ENCODE results near the gene RPS5. TPM values are rescaled to one million over a fixed set of nuclear protein-coding genes. Genes with fewer than 3 reads are reported as not detected.
A peak's percentile ranks its signal among the peaks of the same experiment; 100 is the strongest.

The RPS5 gene
- total RNA-seq, 2 donors from 2014 or later, result 747 to 789 TPM

DNA sequence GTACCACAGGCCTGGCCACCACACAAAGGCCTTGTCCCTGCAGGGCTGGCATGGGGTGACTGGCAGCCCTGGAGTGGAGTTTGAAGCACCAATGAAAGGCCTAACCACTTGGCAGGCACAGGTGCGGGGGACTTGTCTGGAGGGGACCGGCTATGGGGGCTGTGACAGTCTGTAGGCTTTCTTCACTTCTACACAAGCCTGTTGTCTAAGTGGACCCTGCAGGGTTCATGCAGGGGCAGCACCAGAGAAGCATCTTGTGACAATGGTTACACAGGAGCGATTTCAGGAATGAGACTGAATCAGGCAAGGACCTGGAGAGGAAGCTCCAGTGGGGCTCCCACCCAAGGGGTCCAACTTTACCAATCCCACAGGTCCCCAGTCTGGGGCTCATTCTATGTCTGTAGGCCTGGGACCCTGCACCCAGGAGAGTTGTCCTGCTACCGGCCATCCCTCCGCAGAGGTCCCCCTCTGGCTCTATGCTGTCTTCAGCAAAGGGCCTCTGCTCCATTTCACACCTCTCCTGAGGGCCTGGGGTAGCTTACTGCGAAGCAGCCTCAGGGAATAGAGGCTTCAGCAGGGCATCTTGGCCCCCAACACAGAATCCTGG is 4.0 kb upstream of the RPS5 start:
- ATAC-seq (ENCODE audit: insufficient number of reproducible peaks, low FRiP score, low read depth), result no peak
- Histone ChIP-seq H3K27me3 (replicated peaks; ENCODE audit: insufficient read depth) (no peaks in the 10 kb centered on the region), H3K36me3 (no peaks in the 10 kb centered on the region), H3K9me3 (no peaks in the 10 kb centered on the region), H3K27ac (no peak overlapping the region), H3K4me1 (ENCODE audit: control insufficient read depth in 1 of 2, low read depth in 2 of 2) (peaks cover 26 to 36% of the 10 kb centered on the region in 2 donors), H3K4me3 (no peak overlapping the region)
- TF ChIP-seq, protein P1, sequence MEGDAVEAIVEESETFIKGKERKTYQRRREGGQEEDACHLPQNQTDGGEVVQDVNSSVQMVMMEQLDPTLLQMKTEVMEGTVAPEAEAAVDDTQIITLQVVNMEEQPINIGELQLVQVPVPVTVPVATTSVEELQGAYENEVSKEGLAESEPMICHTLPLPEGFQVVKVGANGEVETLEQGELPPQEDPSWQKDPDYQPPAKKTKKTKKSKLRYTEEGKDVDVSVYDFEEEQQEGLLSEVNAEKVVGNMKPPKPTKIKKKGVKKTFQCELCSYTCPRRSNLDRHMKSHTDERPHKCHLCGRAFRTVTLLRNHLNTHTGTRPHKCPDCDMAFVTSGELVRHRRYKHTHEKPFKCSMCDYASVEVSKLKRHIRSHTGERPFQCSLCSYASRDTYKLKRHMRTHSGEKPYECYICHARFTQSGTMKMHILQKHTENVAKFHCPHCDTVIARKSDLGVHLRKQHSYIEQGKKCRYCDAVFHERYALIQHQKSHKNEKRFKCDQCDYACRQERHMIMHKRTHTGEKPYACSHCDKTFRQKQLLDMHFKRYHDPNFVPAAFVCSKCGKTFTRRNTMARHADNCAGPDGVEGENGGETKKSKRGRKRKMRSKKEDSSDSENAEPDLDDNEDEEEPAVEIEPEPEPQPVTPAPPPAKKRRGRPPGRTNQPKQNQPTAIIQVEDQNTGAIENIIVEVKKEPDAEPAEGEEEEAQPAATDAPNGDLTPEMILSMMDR (IDR thresholded peaks at IDR 0.05), result no peak
- DNase-seq (ENCODE audit: low spot score), result no peak

DNA sequence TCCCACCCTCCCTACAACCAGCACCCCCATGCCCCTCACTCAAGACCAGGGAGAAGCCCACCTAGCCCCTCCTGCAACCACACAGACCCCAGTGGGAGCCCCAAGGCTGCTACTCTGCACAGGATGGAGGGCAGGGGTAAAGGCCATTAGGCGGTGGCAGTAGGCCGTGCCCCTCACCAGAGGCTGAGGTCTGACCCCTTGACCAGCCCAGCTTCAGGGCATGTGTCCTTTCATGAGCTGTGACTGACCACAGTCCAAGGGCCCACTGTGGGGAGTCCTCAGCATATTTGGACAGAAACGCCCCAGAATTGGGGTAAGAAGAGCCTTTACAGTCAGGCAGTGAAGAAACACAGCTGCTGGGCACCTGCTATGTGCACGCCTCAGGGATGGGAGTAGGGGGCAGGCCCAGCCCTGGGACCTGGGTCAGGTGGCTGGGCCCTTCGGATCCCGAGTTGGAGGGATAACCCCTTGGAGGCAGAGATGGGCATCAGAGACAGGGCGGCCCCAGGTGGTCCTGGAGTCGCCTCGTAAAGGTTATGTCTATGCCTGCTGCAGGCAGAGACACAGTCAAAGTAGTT is 1.7 kb upstream of the RPS5 start:
- Histone ChIP-seq H3K9me3 (no peaks in the 10 kb centered on the region), H3K27me3 (replicated peaks; ENCODE audit: insufficient read depth) (no peaks in the 10 kb centered on the region), H3K4me1 (ENCODE audit: control insufficient read depth in 1 of 2, low read depth in 2 of 2) (peaks cover 18 to 37% of the 10 kb centered on the region in 2 donors), H3K4me3 (peak overlapping the region; percentile 78), H3K27ac (peak overlapping the region; percentile 94 to 99), H3K36me3 (peaks cover 5% of the 10 kb centered on the region)
- TF ChIP-seq, protein P1 (IDR thresholded peaks at IDR 0.05), result no peak
- DNase-seq (ENCODE audit: low spot score) (no peak), ATAC-seq (ENCODE audit: insufficient number of reproducible peaks, low FRiP score, low read depth) (no peak)

DNA sequence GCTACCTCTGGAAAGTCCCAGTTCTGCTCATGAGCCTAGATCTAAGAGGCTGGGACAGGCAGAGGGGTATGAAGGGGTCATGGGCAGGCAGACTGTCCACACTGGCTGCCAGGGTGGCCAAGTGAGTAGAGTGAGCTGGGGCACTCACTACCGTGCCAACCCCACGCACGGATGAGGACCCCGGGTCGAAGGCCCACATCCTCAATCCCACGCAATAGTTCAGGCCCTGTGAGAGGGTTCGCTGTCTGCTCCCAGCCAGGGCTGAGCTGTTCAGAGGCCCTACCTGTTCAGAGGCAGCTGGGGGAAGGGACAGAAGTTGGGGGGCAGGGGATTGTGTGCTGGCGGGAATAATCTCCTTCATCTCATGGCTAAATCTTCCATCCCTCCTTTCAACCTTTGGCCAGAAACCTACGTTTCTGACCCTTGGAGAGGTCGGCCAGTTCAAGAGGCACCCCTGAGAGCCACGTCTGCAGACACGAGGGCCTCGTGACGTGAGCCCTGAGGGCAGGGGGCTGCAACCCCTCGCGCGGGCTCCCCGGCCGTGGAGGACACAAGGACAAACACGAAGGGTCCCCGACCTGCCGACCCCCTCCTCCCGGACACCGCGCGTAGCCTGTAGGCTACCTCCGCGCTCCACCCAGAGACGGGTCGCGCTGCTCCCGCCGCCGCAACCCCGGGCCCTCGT is 1.0 kb upstream of the RPS5 start:
- DNase-seq (ENCODE audit: low spot score) (no peak), ATAC-seq (ENCODE audit: insufficient number of reproducible peaks, low FRiP score, low read depth) (no peak)
- Histone ChIP-seq H3K27ac (peak overlapping the region; percentile 94 to 99), H3K4me3 (peak overlapping the region; percentile 78), H3K9me3 (no peaks in the 10 kb centered on the region), H3K4me1 (ENCODE audit: control insufficient read depth in 1 of 2, low read depth in 2 of 2) (peaks cover 18 to 36% of the 10 kb centered on the region in 2 donors), H3K27me3 (replicated peaks; ENCODE audit: insufficient read depth) (no peaks in the 10 kb centered on the region), H3K36me3 (peaks cover 7% of the 10 kb centered on the region)
- TF ChIP-seq, protein P1 (IDR thresholded peaks at IDR 0.05), result no peak

GRCh38 chr19:58387338-58388174 is 487 bp downstream of the RPS5 start:
- Histone ChIP-seq H3K27ac (peak overlapping the region; percentile 94 to 99), H3K9me3 (no peaks in the 10 kb centered on the region), H3K4me1 (ENCODE audit: control insufficient read depth in 1 of 2, low read depth in 2 of 2) (peaks cover 13 to 31% of the 10 kb centered on the region in 2 donors), H3K4me3 (peak overlapping the region; percentile 78), H3K27me3 (replicated peaks; ENCODE audit: insufficient read depth) (no peaks in the 10 kb centered on the region), H3K36me3 (peaks cover 21% of the 10 kb centered on the region)
- ATAC-seq (ENCODE audit: insufficient number of reproducible peaks, low FRiP score, low read depth), result no peak
- TF ChIP-seq, protein P1 (IDR thresholded peaks at IDR 0.05), result no peak
- no peak for DNase-seq (ENCODE audit: low spot score)

- H3K36me3 ChIP-seq, result peaks cover 27% of the 10 kb centered on the region
- TF ChIP-seq, protein P1 (IDR thresholded peaks at IDR 0.05), result no peak
- ATAC-seq (ENCODE audit: insufficient number of reproducible peaks, low FRiP score, low read depth) (no peak), DNase-seq (ENCODE audit: low spot score) (no peak)
- H3K27ac ChIP-seq, result no peak overlapping the region
- H3K4me1 ChIP-seq (ENCODE audit: control insufficient read depth in 1 of 2, low read depth in 2 of 2), result peaks cover 13 to 31% of the 10 kb centered on the region in 2 donors
- H3K4me3 ChIP-seq, result peak overlapping the region; percentile 78
- no peaks in the 10 kb centered on the region for H3K9me3 ChIP-seq
- no peaks in the 10 kb centered on the region for H3K27me3 ChIP-seq (replicated peaks; ENCODE audit: insufficient read depth)
These were observed 1.1 kb downstream of the RPS5 start for GRCh38 chr19:58388175-58388526.

Measured in thoracic aorta (tissue), 2 donors.